Middle frontal gyrus (tissue), 1 donor: Measurements from ENCODE around the gene HIVEP3.
A peak's percentile ranks its signal among the peaks of the same experiment; 100 is the strongest.

Source experiments
- DNase-seq: peaks from one replicate; pipeline ENCODE4 v3.0.0-alpha.2; 2015; ENCODE audit warnings: low spot score; ENCODE audit errors: extremely low spot score

HIVEP3 gene

GRCh38 chr1:41656068-41656467, 262.7 kb downstream of the HIVEP3 start:
- DNase-seq = no peak

- DNase-seq = no peak
These were observed 263.1 kb downstream of the HIVEP3 start for GRCh38 chr1:41655632-41656031.

DNA sequence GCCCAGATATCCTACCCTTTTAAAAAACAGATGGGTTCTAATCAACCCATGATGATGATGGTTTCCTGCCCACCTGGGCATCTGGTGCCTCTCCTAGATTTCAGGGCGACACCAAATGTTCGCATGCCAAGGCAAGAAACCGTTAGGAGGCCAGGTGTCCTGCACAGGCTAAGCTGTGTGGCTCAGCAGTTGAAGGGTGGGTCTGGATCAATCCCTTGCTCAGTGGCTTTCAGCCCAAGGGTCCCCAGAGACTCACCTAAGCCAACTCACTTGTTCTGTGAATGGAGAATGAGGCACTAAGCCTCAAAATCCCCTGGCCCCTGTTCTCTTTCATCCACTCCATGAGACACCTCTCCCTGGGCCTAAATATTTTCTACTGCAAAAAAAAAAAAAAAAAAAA, 265.1 kb downstream of the HIVEP3 start:
- DNase-seq = no peak

DNA sequence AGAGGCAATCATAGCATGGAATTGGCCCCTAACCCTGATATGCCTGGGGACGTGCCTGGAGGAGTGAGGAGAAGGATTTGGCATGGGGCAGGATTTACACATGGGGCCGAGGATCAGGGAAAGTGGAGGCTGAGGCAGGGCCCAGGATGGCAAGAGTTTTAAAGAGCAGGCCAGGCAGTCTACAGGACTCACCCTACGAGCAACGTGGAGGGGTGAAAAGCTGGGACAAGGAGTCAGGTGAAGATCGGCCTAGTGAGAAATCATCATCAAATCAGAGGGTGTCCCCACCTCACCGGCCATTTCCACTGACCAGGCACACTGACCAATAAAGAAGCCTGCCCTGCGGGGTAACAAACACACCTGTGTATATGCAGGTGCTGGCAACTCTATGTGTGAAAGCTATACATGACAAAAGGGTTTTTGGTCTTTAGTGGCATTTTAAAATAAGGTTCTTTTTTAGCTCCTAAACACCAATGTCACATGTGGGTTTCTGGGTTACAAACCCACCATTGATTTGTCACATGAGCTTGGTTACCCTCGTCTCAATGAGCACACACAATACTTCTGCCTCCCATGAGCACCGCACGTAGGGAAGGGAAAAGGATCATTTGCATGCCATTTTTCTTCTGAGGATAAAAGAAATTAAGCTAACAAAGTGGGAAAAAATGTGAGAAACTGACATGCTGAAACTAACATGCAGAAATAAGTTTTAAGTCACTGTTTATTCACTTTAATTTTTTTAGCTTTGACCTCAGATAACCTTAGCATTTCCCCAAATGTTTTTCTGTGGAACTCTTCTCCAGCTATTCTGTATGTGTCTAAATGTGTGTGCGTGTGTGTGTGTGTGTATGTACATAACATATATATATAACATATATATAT, 266.1 kb downstream of the HIVEP3 start:
- DNase-seq = no peak

DNA sequence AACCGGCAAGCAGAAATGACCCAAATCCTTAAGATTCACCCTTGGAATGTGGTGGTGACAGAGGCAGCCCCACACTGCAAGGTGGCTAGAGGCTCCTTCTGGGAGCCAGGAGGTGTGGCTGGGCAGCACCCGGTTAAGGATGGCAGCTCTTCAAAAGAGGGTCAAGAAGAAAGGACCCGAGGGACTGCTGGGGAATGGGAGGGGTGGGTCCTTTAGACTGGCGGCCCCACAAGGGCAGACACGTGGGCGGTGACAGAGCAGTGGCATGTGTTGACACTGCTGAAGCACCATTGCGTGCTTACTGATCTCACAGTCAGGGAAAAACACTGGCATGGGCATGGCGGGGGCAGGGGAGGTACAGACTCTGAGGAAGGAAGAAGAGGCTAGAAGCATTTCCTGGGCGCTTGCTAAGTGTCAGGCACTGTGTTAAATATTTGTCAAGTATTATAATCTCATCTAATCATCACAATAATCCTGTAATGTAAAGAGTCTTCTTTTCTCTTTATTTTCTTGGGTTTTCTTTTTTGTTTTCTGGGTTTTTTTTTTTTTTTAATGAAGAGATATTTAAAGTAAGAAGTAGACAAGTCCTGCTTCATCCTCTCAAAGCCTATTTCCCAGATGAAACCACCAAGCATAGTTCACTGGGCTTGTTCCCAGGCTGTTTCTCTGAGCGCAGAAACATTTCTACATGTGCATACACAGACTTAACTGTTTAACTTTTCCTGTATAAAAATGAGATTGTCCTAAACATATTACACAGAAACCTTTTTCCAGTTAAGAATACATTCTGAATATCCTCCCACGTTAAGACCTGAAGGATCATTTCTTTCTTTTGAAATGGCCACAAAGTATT, 268.5 kb downstream of the HIVEP3 start:
- DNase-seq = no peak

DNA sequence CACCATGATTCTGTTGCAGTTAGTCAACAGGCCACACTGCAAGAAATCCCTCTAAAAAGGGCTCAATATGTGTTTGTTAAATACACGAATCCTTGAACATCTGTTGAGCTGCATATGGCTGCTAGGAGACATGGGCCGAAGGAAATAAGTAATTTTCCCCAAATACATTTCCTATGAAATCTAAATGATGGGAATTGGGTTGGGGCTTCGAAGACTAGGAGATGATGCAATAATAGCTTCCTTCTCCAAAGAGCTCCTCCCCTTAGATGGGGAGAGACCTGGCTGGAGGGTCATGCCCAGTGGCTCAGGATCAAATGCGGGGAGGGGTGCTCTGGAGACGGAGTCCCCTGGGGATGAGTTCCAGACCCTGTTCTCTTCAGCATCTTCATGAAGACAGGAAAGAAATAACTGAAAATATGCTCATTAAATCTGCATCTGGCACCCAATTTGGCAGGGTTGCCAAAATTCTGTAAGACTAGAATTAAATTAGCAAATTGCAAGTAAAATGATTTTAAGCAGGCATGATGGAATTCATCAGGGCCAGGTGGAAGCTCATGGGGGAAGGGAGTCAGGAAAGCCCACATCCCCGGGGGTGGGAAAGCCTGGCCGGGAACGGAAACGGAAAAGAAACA, 269.2 kb downstream of the HIVEP3 start:
- no peak for DNase-seq

- DNase-seq = no peak
These were observed 269.9 kb downstream of the HIVEP3 start for GRCh38 chr1:41648844-41649243.

GRCh38 chr1:41648230-41648629, 270.5 kb downstream of the HIVEP3 start:
- no peak for DNase-seq

- DNase-seq = no peak
These were observed 271.2 kb downstream of the HIVEP3 start for GRCh38 chr1:41647221-41648135.

GRCh38 chr1:41646186-41646585, 272.5 kb downstream of the HIVEP3 start:
- no peak for DNase-seq

DNA sequence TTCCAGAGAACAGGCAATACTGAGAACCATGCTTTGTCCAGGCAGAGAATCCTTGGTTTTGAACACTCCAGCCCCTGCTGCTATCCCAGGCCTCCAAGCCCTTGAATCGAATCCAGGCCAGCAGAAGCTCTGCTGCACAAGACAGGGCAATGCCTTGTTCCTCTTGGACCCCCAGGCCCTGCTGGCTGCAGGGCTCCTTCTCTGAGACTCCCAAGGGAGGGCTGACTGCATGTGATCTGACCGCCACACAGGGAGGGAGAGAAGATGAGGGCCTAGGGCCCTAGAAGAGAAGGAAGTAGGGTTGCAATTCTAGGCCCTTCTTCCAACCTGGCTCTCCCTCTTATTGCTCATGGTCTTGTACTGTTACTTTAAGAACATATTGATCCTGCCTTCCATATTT, 273.7 kb downstream of the HIVEP3 start:
- no peak for DNase-seq

DNA sequence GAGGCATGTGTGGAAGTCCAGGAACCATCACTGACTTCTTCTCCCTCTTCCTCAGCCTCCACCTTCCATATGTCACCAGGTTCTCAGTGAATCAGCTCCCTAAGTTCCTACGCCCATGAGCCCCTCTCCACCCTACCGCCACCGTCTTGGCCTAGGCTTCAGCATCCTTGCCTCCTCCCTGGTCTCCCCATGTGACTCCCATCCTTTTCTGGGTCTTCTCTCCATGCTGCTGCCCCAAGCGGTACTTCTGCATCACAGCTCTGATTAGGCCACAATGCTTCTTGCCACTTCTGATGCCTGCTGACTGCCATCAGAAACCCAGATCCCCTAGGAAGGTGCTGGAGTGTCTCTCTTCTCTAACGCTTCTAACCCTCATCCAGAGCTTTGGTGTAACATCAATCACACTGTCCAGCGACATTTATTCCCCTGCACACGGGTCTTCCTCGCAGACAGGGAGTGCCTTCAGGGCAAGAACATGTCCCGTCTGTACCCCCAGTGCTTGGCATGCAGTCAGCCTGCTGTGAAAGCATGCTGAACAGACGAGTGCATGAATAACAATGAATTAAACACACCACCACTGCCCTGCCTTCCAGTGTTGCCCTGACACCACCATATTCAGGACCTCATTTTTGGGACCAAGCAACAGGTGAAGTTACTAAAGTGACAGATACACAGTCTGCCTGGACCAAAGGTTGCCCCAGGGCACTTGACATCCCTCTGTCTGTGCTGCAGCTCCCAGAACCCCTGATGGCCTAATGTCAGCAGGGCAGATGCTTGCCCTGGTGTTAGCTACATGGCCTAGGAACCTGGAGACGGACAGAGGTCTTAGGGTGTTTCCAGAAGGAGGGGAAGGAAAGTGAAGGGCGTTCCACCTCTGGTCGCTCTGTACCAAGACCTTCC, 275.6 kb downstream of the HIVEP3 start:
- DNase-seq = no peak

DNA sequence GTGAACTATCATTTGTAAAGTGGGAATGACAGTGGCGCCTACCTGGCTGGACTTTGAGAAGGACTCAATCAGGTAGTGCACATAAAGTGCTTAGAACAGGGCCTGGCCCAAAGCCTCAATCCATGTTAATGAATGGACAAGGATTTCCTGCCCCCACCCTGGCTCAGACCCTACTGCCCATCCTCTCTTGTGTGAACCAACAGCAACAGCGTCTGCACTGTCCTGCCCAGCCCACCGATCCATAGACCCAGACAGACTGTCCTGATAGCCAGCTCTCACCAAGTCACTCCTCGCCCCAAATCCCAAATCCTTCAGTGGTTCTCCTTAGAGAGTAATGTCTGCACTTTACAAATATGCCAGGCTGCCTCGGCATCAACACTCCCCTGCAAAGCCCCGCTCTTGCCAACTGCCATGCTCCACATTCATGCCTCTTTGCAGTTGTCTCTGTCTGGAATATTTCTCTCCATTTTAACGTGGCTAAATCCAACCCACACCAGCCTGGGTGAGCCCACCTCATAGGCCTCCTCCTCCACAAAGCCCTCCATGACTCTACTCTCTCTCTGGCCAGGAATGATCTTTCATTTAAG, 276.7 kb downstream of the HIVEP3 start:
- DNase-seq = no peak

DNA sequence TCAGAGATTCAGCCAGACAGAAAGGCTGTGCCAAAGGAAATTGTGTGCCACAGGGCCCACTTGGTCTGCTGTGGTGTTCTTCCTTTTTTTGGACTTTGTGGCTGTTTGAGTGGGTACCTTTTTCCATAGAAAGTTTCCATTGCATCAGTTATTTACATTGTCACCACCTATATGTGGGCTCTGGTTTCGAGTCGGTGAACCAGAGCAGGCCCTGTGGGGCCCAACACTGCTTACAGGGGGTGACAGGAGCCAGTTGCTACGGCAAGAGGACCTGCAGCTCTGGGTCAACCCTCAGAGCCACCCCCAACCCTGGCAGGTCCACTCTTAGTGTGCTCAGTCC, 277.3 kb downstream of the HIVEP3 start:
- DNase-seq = no peak

DNA sequence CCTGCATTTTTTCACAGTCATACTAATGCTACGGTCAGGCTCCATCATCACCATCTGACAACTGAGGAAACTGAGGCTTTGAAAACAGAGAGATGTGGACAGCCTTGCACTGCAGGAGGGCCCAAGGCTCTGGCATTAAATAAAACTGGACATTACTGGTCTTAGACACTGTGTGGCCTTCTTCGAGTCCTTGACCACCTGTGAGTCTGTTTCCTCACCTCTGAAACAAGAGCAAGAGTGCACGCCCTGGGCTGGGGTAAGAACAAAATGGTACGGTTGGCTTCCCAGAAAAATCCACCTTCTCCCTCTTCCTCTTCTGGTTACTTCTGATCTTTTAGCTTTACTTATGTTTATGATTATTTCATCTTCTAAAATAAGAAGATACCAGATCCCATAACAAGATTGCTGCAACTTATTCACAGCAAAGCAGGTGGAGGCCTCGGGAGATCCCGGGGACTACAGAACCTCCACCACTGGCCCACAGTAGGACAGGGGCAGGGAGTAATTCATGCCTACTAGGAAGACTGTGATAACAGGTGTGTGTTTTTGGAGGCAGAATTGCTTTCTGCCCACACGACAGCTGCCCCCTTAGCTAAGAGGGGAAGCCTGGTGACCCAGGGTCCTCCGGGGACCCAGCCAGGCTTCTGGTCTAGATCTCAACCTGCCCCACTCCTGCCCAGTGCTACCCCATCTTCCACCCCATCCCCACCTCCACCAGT, 277.8 kb downstream of the HIVEP3 start:
- DNase-seq = no peak

GRCh38 chr1:41640141-41640751, 278.5 kb downstream of the HIVEP3 start:
- DNase-seq = no peak

- peak; percentile 55 for DNase-seq
These were observed 279.3 kb downstream of the HIVEP3 start for GRCh38 chr1:41639332-41639936.
